Fibroblast of lung (primary cell): ENCODE measurements around the gene PODN.

Source experiments
- CTCF ChIP-seq, 2 donors: IDR thresholded peaks in 1 of 2; conservative IDR thresholded peaks in 1 of 2; 1 replicate in 1 of 2; 2 replicates in 1 of 2; pipeline ENCODE4 v1.5.1; 2011 to 2012; ENCODE audit warnings: low read length in 2 of 2, control low read depth in 1 of 2, inconsistent platforms in 1 of 2, low read depth in 1 of 2, mild to moderate bottlenecking in 1 of 2
- EZH2 ChIP-seq: IDR thresholded peaks from 2 replicates; pipeline ENCODE4 v1.5.1; 2012; ENCODE audit warnings: low read length, control low read depth, mild to moderate bottlenecking; ENCODE audit errors: missing control alignments

GRCh38 chr1:53043271-53043670, 18.7 kb upstream of the PODN start:
- no peak for TF ChIP-seq CTCF (conservative IDR thresholded peaks at IDR 0.05 in 1 of 2, IDR thresholded peaks at IDR 0.05 in 1 of 2; ENCODE audit: low read depth in 1 of 2, low read length in 2 of 2)
- no peak for TF ChIP-seq EZH2
